Activated CD8-positive, alpha-beta memory T cell treated with anti-CD3 and anti-CD28 coated beads for 48 hours (primary cell): ENCODE results near the gene PPP4R4.
"Not testable (repeated sequence)": the region's sequence is repeated elsewhere in the genome, so short reads cannot be mapped to it uniquely, and the experiment has no call there.

Source experiments
- DNase-seq, 3 experiments: peaks; one replicate each; pipeline ENCODE4 v3.0.0-alpha.2; 2020; ENCODE audit warnings: low read depth in 2 of 3, low spot score in 2 of 3

The PPP4R4 gene

DNA sequence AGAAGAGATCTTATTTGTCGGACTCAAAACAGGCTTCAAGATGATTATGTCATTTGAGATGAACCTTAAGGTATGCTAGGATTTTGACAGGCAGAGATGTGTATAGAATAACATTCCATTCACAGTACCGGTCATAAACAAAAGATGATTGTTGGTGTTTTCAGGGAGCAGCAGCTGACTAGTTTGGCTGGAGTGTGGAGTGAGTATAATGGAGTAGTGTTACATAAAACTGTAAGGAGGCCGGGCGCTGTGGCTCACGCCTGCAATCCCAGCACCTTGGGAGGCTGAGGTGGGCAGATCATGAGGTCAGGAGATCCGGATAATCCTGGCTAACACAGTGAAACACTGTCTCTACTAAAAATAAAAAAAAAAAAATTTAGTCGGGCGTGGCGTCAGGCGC is 95.0 kb downstream of the PPP4R4 start:
- no peak for DNase-seq

DNA sequence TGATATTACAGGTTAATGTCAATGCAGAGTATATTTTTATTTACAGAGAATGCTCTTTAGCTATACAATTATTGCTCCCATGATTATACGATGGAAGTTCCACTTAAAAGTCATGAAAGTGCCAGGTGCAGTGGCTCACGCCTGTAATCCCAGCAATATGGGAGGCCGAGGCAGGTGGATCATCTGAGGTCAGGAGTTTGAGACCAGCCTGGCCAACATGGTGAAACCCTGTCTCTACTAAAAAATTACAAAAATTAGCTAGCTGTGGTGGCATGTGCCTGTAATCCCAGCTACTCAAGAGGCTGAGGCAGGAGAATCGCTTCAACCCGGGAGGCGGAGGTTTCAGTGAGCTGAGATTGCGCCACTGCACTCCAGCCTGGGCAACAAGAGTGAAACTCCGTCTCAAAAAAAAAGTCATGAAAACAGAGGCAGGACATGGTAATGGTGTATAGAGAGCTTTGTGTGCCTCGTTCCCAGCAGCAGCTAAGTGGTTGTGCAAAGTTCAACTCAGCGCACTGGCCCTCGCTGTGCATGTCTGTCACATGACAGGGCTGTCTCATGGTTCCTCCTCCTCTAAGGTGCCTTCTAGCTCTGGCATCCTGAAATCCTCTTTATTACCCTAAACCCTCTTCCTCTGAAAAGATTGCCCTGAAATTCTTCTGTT is 102.9 kb downstream of the PPP4R4 start:
- not testable (repeated sequence) for DNase-seq

GRCh38 chr14:94278731-94279130 is 104.6 kb downstream of the PPP4R4 start:
- DNase-seq: no peak

DNA sequence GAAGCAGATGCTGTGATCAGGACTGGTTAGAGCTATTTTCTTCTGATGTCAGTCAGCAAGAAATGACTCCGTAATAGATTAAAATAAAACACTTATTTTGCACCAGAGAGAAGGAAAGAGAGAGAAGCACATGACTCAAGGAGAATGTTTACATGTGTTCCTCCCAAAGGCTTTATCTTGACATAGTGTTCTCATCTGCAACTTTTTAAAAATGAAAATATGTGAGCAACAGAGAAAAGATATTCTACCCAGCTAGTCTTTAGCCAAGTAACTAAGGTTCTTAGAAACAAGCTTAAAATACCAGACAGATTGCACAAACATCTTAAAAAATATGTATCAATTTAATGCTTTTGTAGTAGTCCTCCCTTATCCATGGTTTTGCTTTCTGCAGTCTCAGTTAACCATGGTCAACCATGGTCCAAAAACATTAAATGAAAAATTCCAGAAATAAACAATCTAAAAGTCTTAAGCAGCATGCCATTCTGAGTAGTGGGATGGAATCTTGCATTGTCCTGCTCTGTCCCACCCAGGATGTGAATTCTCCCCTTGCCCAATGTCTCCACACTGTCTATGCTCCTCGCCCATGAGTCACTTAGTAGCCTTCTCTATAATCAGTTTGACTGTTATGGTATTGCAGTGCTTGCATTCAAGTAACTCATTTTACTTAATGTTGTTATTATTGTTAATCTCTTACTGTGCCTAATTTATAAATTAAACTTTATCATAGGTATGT is 109.0 kb downstream of the PPP4R4 start:
- DNase-seq: no peak

DNA sequence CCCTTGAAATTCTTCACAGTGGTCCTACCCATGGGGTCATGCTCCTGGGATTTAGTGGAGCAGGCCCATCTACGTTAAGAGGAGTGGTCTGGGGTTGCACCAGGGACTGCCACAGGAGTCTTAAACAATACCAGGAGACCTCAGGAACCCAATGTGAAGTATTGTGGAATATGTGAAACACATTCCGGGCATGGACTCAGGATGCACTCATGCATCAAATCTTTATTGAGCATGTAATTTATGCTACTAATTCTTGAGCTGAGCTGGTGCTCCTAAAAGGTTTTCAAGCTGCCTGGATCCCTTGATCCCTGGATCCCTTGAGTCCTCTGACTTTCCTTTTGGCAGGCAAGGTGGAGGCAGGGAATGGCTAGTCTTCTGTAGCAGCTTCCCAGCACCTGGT is 110.1 kb downstream of the PPP4R4 start:
- no peak for DNase-seq

GRCh38 chr14:94285158-94285557 is 111.0 kb downstream of the PPP4R4 start:
- DNase-seq: no peak

GRCh38 chr14:94288610-94289465 is 114.7 kb downstream of the PPP4R4 start:
- DNase-seq: no peak

- DNase-seq: no peak
Observed at GRCh38 chr14:94290197-94290596, 116.1 kb downstream of the PPP4R4 start.

DNA sequence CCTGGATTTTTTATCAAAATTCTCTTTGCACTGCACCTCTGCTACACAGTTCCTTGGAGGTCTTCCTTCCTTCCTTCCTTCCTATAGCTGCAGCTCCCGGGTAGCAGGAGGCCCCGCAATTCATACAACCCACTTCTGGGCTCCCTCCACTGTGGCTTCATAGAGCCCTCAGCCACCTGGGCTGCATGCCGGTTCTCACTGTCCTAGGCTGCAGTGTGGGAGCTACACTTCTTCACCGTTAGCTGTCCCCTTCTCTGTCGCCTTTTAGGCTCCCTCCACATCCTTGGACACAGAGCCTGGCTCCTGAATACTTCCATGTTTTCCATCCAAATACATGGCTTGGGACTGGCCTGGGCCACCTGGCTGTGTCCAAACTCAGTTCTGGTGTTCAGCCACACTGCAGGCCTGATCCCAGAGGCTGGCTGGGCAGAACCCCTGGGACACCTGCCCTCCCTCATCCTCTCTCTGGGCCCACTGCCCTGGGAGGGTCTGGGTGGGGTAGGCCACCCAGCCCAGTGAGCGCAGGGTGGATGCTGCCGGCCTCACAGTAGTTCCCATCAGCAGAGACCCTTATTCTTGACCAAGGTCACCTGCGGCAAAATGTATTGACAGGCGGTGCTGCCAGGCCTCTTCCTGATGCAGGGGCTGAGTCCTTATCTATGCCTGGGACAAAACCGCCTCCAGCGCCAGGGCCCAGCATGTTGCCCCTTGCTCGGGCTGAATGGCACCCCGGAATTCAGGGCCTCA is 117.2 kb downstream of the PPP4R4 start:
- no peak for DNase-seq

DNA sequence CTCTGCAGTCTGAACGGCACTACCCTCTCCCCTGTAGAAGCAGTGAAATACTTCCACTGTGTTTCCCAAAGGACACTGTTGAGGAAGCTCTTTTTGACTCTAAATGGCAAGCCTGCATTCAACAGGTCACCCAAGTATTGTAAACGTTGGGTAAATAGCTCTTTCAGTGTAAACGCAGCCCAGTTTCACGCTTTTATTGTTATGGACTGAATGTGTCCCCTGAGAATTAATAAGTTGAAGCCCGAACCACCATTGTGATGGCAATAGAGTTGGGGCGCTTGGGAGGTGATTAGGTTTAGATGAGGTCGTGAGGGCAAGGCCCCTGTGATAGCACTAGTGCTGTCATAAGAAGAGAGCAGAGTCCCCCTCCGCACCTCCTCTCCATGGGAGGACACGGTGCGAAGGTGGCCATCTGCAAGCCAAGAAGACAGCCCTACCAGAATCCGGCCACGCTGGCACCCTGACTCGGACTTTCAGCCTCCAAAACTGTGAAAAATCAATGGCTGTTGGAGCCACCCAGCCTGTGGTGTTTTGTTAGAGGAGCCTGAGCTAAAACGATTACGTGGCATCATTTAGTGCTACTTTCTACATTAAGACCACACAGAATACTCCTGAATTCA is 117.9 kb downstream of the PPP4R4 start:
- no peak for DNase-seq

GRCh38 chr14:94292526-94292871 is 118.4 kb downstream of the PPP4R4 start:
- no peak for DNase-seq

DNA sequence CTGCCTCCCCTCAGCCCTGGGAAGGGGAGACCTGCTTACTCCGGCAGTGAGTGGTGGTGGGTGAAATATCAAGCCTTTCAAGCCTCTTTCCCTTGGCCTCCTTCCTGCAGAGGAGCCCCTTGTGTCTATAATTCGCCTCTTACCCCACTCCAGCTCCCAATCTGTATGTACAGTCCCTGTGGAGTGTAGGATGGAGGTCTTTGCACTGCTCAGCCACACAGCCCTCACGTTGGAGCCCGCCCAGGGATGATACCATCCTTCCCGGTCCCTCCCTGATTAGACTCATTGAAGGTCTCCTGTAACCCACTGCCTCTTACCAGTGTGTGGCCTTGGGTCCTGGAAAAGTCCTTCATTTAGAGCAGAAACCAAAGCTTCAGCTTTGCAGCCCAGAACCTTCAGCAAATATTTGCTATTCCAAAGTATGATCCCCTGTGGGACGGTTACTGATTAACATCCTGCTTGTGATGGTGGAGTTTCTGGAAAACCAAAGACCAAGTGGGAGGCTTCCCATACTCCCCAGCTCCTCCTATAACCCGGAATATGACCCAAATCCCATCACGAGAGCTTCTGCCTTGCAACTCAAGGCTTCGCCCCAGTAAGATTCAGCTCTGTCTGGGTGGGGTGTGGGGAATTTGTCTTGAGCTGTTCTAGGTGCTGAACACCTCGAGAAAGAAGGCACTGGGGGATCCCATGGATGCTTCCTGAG is 118.9 kb downstream of the PPP4R4 start, which contains the start of gene SERPINA10:
TSS of gene SERPINA10 (minus strand) at position 397 of the 706 bp plus-strand sequence. CDS start 2,675 bp downstream, outside the sequence.
- no peak for DNase-seq

DNA sequence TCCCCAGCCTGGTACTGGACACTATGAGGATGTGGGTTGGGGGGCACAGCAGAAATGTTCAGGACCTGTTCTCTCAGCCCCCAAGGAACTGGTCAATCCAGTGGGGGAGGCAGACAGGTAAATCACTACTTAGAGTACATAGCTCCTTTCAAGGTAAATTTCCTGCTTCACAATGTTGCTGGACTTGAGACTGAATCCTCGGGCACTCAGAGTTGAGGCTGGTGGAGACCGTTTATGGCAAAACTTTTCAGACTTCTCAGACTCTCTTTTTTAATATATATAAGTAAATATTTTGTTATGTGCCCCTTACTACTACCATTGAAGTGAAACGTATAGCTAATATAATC is 119.4 kb downstream of the PPP4R4 start:
- DNase-seq: no peak

DNA sequence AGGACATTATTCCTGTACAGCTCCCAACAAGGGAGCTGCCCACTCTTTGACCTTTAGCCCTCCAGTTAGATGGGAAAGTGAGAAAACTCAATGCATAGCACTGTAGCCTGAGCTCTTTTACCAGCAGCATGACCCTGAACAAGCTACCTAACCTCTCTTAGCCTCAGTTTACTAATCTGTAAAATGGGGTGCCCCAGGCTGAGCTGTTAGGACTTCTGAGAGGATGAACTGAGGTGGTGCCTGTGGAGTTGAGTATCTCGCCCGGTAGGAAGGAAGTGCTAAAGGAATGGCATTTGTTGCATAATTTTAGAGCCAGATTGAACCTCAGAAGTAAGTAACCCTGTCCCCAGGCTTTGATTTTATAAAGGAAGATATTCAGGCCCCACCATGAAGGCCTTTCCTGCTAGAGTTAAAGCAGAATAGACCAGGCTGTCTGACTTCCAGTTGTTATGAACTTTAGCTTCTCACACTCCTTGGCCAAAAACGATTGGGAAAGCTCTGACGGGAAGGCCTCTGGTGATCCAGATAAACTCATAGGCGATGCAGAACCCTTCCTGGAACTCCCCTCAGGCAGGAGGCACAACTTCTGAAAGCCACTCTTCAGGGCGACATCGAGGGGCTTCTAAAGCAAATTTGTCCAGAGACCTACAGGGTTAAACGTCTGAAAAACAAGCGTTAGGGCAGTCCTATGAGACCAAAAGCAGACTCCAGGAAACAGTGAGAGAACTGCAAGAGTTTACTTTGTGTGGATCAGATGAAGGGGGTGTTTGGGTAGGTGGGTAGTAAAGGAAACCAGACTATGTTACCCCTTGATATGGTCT is 121.4 kb downstream of the PPP4R4 start:
- DNase-seq: no peak

- DNase-seq: not testable (repeated sequence)
Observed at GRCh38 chr14:94296181-94296545, 122.0 kb downstream of the PPP4R4 start.

DNA sequence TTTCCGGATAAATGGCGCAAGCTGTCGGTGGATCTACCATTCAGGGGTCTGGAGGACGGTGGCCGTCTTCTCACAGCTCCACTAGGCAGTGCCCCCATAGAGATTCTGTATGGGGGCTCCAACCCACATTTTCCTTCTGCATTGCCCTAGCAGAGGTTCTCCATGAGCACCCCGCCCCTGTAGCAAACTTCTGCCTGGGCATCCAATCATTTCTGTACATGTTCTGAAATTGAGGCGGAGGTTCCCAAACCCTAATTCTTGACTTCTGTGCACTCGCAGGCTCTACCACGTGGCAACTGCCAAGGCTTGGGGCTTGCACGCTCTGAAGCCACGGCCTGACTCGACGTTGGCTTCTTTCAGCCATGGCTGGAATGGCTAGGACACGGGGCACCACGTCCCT is 124.0 kb downstream of the PPP4R4 start:
- DNase-seq: no peak

- DNase-seq: no peak
Observed at GRCh38 chr14:94303111-94303510, 129.0 kb downstream of the PPP4R4 start.

DNA sequence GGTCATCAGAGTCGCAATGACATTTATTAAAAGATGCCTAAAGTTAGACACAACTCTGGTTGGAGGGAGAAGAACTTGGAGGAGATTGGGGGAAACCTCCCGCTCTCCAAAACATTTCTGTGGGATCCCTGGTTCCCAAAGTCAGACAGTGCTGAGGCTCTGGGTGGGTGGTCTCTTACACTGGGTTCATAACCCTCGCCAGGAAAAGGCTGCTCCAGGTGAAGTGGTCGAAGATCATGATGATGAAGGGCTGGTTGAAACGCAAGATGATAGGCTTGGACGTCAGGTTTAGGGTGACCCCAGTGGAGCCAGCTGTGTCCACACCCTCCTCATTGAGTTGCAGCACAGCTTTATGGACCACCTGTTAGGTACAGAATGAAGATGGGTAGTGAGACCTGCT is 130.1 kb downstream of the PPP4R4 start:
- no peak for DNase-seq

GRCh38 chr14:94305620-94306019 is 131.5 kb downstream of the PPP4R4 start:
- no peak for DNase-seq
